Omental fat pad (tissue), 4 donors: ENCODE measurements around the gene DCTN2. TPM values are rescaled to one million over a fixed set of nuclear protein-coding genes. Genes with fewer than 3 reads are reported as not detected.

ENCODE experiments used
- ATAC-seq: fragments of 150-250 bp; one replicate; pipeline ENCODE4 v1.9.1; 2016; ENCODE audit warnings: mild to moderate bottlenecking, moderate library complexity; ENCODE audit not compliant: low FRiP score
- DNase-seq: peaks from one replicate; pipeline ENCODE4 v3.0.0-alpha.2; 2019; ENCODE audit warnings: low spot score
- total RNA-seq, 4 donors: library from RNA; depleted of rRNA; stranded (reverse); fragments of >200 nt; gene quantifications; one replicate each; pipeline ENCODE4 v1.1.0, GENCODE V29; 2016
- TF ChIP-seq, protein P1 (sequence below), 3 donors: fragments of 450-650 bp; IDR thresholded peaks; one replicate each; pipeline ENCODE4 v1.5.1; 2016 to 2017; ENCODE audit warnings: antibody characterized with exemption in 3 of 3, mild to moderate bottlenecking in 3 of 3, moderate library complexity in 2 of 3

The DCTN2 gene
- total RNA-seq, 4 donors from 2014 or later = 96.0 to 134 (median 123) TPM

DNA sequence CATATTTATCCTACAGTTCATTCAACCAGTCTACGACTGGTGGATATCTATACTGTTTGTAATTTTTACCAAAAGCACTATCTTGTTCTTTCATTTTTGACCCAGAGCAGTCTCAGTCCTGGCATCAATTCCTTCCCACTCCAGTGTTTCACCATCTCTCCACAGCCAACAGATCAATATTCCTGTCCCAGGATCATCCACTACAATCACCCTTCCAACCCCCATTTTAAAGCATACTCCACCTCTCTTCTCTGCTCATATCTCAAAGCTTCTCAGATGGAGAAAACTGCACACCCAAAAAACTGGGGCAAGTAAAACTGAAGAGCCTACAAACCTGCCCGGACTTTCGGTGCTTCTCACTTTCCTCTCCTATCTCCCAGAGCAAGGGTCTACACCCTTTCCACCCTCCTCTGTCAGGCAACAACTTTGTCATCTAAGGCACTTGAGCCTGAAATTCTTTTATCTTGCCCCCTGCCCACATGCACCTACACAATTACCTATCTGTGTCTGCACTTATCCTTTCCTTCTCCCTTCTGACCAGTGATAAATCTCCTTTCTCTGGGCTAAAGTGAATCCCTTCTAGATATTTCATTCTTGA lies 39.9 kb upstream of the DCTN2 start:
- TF ChIP-seq, protein P1, sequence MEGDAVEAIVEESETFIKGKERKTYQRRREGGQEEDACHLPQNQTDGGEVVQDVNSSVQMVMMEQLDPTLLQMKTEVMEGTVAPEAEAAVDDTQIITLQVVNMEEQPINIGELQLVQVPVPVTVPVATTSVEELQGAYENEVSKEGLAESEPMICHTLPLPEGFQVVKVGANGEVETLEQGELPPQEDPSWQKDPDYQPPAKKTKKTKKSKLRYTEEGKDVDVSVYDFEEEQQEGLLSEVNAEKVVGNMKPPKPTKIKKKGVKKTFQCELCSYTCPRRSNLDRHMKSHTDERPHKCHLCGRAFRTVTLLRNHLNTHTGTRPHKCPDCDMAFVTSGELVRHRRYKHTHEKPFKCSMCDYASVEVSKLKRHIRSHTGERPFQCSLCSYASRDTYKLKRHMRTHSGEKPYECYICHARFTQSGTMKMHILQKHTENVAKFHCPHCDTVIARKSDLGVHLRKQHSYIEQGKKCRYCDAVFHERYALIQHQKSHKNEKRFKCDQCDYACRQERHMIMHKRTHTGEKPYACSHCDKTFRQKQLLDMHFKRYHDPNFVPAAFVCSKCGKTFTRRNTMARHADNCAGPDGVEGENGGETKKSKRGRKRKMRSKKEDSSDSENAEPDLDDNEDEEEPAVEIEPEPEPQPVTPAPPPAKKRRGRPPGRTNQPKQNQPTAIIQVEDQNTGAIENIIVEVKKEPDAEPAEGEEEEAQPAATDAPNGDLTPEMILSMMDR (IDR thresholded peaks at IDR 0.05) = no peak
- DNase-seq = no peak

DNA sequence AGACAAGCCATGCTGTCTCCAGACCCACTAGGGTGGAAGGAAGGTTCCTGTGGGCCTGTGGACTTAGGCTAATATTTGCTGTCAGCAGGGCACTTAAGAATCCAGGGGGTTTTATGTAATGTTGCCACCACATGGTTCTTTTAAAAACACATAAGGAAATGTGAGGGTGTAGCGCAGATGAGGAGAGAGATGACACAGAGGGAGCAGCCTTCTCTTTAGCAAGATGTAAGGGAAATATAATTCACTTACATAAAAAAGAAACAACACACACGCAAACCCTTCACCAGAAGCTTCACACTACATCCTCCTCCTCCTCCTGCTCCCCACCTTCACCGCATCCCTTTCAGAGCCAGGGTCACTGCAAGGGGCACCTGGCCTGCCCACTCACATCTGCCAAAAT lies 39.1 kb upstream of the DCTN2 start:
- TF ChIP-seq, protein P1 (IDR thresholded peaks at IDR 0.05) = no peak
- no peak for ATAC-seq
- no peak for DNase-seq

More for the DNA sequence above, 39.9 kb upstream of the DCTN2 start:
- no peak for ATAC-seq

DNA sequence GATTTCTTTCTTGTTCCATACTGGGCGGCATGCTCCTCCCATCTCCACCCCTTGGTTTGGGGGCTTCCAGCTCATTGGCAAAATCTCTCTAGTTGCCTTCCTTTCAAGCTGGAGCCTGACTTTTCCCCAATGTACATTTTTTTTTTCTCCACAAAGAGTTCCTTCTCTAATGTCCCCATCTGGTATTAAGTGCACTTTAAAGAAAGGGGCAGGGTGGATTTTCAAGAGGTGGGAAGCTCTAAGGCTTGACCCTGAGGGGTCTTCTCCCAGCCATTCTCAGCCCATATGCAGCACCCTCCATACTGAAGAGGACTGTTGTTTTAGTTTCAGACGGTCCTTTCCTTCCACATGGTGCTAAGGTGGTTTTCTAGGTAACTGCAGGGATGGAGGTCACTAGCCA lies 38.2 kb upstream of the DCTN2 start:
- TF ChIP-seq, protein P1 (IDR thresholded peaks at IDR 0.05) = no peak
- DNase-seq = no peak
- no peak for ATAC-seq

DNA sequence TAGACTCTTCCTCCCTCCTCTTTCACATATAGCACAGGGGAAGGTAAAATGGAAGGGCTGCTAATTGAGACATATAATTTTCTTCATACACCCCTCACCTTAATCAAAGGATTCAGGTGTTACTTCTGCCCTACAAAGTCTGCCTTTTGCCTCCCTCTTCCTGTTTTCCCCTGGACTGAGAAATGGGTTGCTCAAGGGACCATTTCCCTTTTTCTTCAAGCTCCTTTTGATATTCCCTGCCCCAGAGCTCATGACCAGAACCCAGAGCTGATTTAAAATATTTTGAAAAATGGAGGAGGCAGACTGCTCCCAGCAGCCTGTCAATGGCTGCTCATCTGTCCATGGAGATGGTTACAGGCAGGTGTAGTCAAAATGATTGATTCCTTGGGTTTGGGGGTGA lies 37.7 kb upstream of the DCTN2 start:
- no peak for ATAC-seq
- TF ChIP-seq, protein P1 (IDR thresholded peaks at IDR 0.05) = no peak

DNA sequence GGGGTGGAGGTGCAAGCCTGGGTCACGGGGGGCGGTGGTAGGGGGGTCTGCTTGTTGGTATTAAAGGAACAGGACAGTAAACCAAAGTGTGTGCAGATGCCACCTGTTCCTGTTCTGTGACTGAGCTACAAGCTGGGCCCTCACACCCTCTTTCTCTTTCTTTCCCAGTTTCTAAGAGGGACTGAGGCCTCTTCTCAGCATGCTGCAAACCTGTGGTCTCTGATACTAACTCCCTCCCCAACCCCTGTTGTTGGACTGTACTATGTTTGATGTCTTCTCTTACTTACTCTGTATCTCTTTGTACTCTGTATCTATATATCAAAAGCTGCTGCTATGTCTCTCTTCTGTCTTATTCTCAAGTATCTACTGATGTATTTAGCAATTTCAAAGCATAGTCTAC lies 37.1 kb upstream of the DCTN2 start:
- TF ChIP-seq, protein P1 (IDR thresholded peaks at IDR 0.05) = no peak
- ATAC-seq (no peak), DNase-seq (no peak)

More for the DNA sequence above, 37.7 kb upstream of the DCTN2 start:
- no peak for DNase-seq

DNA sequence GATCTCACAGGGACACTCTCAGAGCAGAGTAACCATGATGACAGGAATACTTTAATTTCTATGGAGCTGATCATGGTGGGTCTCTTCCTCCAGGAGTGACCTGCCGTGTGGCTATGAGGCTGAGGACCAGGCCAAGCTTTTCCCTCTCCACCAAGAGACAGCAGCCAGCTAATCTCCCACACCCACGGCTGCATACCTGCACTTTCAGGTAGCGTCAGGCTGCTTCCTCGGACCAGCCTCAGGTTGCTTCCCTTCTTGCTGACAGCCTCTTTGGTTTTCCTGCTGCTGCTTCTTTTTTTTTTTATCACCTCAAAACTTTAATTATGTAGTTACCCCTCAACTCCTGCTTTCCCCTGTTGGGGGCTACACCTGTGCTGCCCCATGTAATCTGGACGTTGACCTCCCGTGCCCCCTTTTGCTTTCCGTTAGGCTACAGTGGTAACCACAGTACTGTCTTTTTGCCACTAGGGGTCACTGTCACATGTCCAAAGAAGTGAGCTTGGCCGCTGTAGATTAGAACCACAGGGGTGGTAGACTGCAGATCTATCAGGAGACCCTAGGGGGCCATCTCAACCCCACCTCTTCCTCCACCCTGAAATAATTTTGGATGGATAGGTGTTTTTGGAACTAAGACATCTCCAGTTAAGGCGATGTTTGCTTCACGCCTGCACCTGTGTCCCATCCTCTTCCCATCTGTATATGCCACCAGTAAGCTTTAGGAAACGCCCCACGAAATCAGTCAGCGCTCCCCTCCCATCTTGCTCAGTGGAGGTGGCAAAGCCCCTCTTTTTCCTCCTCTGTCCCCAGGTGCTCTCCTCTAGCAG lies 36.2 kb upstream of the DCTN2 start:
- ATAC-seq (peak; percentile 88), DNase-seq (peak; percentile 56)

More for the DNA sequence above, 36.2 kb upstream of the DCTN2 start:
- TF ChIP-seq, protein P1 (IDR thresholded peaks at IDR 0.05) = peak in 2 of 3 donors; percentile 50 to 81
